WTC11 (cell line): Measurements from ENCODE around the gene AP5Z1. TPM values are rescaled to one million over a fixed set of nuclear protein-coding genes. Genes with fewer than 3 reads are reported as not detected.

Experiments used
- ATAC-seq: fragments of 200-7000 bp; cut with Tn5 transposase; 2 replicates; pipeline ENCODE4 v1.10.0; 2021; ENCODE audit warnings: mild to moderate bottlenecking, moderate library complexity
- CTCF ChIA-PET: fragments of 300-600 bp; sonication (Branson Sonifier 250); formaldehyde crosslinking; loops from one replicate; lab custom pipeline; 2021; ENCODE audit warnings: antibody characterized with exemption; lab: Charles Lee
- POLR2A ChIA-PET: fragments of 350-600 bp; sonication (Branson Sonifier 250); formaldehyde crosslinking; loops from one replicate; lab custom pipeline; 2021; ENCODE audit warnings: antibody characterized with exemption; lab: Charles Lee
- DNase-seq: peaks from one replicate; pipeline ENCODE4 v3.0.0; 2021; ENCODE audit warnings: low spot score
- H3K27ac Mint-ChIP-seq: 2 replicates; pipeline ENCODE4 v1.8.0; 2021; ENCODE audit warnings: mixed read lengths
- H3K27me3 Mint-ChIP-seq: 2 replicates; pipeline ENCODE4 v1.8.0; 2021; ENCODE audit warnings: low read depth, mild to moderate bottlenecking, moderate library complexity, mixed read lengths
- H3K36me3 Mint-ChIP-seq: 2 replicates; pipeline ENCODE4 v1.8.0; 2021; ENCODE audit warnings: mixed read lengths
- H3K4me1 Mint-ChIP-seq: 2 replicates; pipeline ENCODE4 v1.8.0; 2022; ENCODE audit warnings: mixed read lengths
- H3K4me3 Mint-ChIP-seq: 2 replicates; pipeline ENCODE4 v1.8.0; 2021; ENCODE audit warnings: mild to moderate bottlenecking, moderate library complexity, mixed read lengths
- H3K9me3 Mint-ChIP-seq: 2 replicates; pipeline ENCODE4 v1.8.0; 2021; ENCODE audit warnings: mixed read lengths
- CBFB ChIP-seq: sonication (generic); formaldehyde crosslinking; IDR thresholded peaks from 2 replicates; pipeline ENCODE4 v1.8.1; 2022; ENCODE audit warnings: mild to moderate bottlenecking, low read depth, missing genetic modification reagents
- CDX4 ChIP-seq: fragments of 250-450 bp; sonication (Bioruptor Pico); IDR thresholded peaks from 2 replicates; pipeline ENCODE4 v1.9.0; 2021; ENCODE audit warnings: moderate library complexity, mild to moderate bottlenecking, inconsistent platforms, borderline replicate concordance
- CTCF ChIP-seq: fragments of 200-600 bp; IDR thresholded peaks from 2 replicates; pipeline ENCODE4 v1.8.0; 2022; ENCODE audit warnings: antibody characterized with exemption
- FOXK1 ChIP-seq: sonication (generic); formaldehyde crosslinking; IDR thresholded peaks from 2 replicates; pipeline ENCODE4 v1.8.0; 2022; ENCODE audit warnings: mild to moderate bottlenecking, moderate library complexity, missing genetic modification reagents
- FOXP1 ChIP-seq: sonication (generic); formaldehyde crosslinking; IDR thresholded peaks from 2 replicates; pipeline ENCODE4 v1.8.0; 2022; ENCODE audit warnings: missing genetic modification reagents, mild to moderate bottlenecking, moderate library complexity, borderline replicate concordance
- GABPB1 ChIP-seq: sonication (generic); formaldehyde crosslinking; IDR thresholded peaks from 2 replicates; pipeline ENCODE4 v1.8.1; 2023; ENCODE audit warnings: mild to moderate bottlenecking, missing genetic modification reagents
- HMGA2 ChIP-seq: fragments of 250-450 bp; sonication (Bioruptor Pico); IDR thresholded peaks from 2 replicates; pipeline ENCODE4 v1.4.0; 2021; ENCODE audit warnings: mild to moderate bottlenecking, moderate library complexity
- JAZF1 ChIP-seq: fragments of 250-450 bp; sonication (Bioruptor Pico); IDR thresholded peaks from 2 replicates; pipeline ENCODE4 v1.9.0; 2021; ENCODE audit warnings: moderate library complexity, mild to moderate bottlenecking, inconsistent platforms
- MLX ChIP-seq: sonication (generic); formaldehyde crosslinking; IDR thresholded peaks from 2 replicates; pipeline ENCODE4 v1.8.1; 2023; ENCODE audit warnings: mild to moderate bottlenecking, missing genetic modification reagents, moderate library complexity
- NFATC4 ChIP-seq: fragments of 250-450 bp; sonication (Bioruptor Pico); IDR thresholded peaks from 2 replicates; pipeline ENCODE4 v1.9.0; 2021; ENCODE audit warnings: mild to moderate bottlenecking
- NFE2L1 ChIP-seq: sonication (generic); formaldehyde crosslinking; IDR thresholded peaks from 2 replicates; pipeline ENCODE4 v1.8.1; 2023; ENCODE audit warnings: missing genetic modification reagents
- NR1H2 ChIP-seq: sonication (generic); formaldehyde crosslinking; IDR thresholded peaks from 2 replicates; pipeline ENCODE4 v1.9.0; 2021; ENCODE audit warnings: mild to moderate bottlenecking, moderate library complexity, missing genetic modification reagents
- OVOL2 ChIP-seq: fragments of 250-450 bp; sonication (Bioruptor Pico); IDR thresholded peaks from 2 replicates; pipeline ENCODE4 v1.9.0; 2021; ENCODE audit warnings: mild to moderate bottlenecking, borderline replicate concordance
- SMAD3 ChIP-seq: sonication (generic); formaldehyde crosslinking; IDR thresholded peaks from 2 replicates; pipeline ENCODE4 v1.8.0; 2022; ENCODE audit warnings: missing genetic modification reagents, mild to moderate bottlenecking, borderline replicate concordance
- SOX15 ChIP-seq: fragments of 250-450 bp; sonication (Bioruptor Pico); IDR thresholded peaks from 2 replicates; pipeline ENCODE4 v1.9.0; 2021; ENCODE audit warnings: mild to moderate bottlenecking
- ZMAT4 ChIP-seq: fragments of 250-450 bp; sonication (Bioruptor Pico); IDR thresholded peaks from 2 replicates; pipeline ENCODE4 v1.9.0; 2021; ENCODE audit warnings: mild to moderate bottlenecking
- ZNF121 ChIP-seq: sonication (generic); formaldehyde crosslinking; IDR thresholded peaks from 2 replicates; pipeline ENCODE4 v1.8.0; 2023; ENCODE audit warnings: missing genetic modification reagents
- ZNF219 ChIP-seq: sonication (generic); formaldehyde crosslinking; IDR thresholded peaks from 2 replicates; pipeline ENCODE4 v1.8.0; 2023; ENCODE audit warnings: missing genetic modification reagents, mild to moderate bottlenecking, borderline replicate concordance
- ZNF317 ChIP-seq: sonication (generic); formaldehyde crosslinking; IDR thresholded peaks from 2 replicates; pipeline ENCODE4 v1.8.1; 2023; ENCODE audit warnings: low read depth, mild to moderate bottlenecking, moderate library complexity, missing genetic modification reagents, borderline replicate concordance
- total RNA-seq: library from RNA; stranded (reverse); gene quantifications from 3 replicates; pipeline ENCODE4 v1.2.3, GENCODE V29; 2021

The AP5Z1 gene
- total RNA-seq, 1 experiment from 2014 or later: 29.4 TPM

- H3K36me3 Mint-ChIP-seq: peaks cover 6% of the 10 kb centered on the region
- no peak for TF ChIP-seq FOXK1 (CRISPR knock-in tag)
- no peak for TF ChIP-seq NFATC4 (CRISPR knock-in tag)
- TF ChIP-seq ZNF219 (CRISPR knock-in tag): no peak
- TF ChIP-seq NFE2L1 (CRISPR knock-in tag): 0 out of 2 replicates have a peak, but pooled peaks have one; percentile 53
- no peak for TF ChIP-seq HMGA2 (CRISPR knock-in tag)
- peaks cover 31% of the 10 kb centered on the region for H3K27me3 Mint-ChIP-seq
- peak overlapping the region; percentile 49; the same call in 1 of the 2 replicates for H3K27ac Mint-ChIP-seq
- CTCF ChIA-PET: interaction anchor here (1.1 kb wide), 1 partner anchor 14 kb away, joined by 4 read pairs; no protein-coding TSS in a partner anchor
- ATAC-seq (peak; percentile 56), DNase-seq (no peak)
- H3K4me3 Mint-ChIP-seq: no peak overlapping the region
- no peaks in the 10 kb centered on the region for H3K9me3 Mint-ChIP-seq
- H3K4me1 Mint-ChIP-seq: peaks cover 21% of the 10 kb centered on the region
- POLR2A ChIA-PET: no interaction called here
Measured at GRCh38 chr7:4738711-4739527, 36.5 kb upstream of the AP5Z1 start.

GRCh38 chr7:4739528-4739992 lies 35.9 kb upstream of the AP5Z1 start:
- POLR2A ChIA-PET: no interaction called here
- no peak overlapping the region for H3K27ac Mint-ChIP-seq
- H3K4me3 Mint-ChIP-seq: no peak overlapping the region
- CTCF ChIA-PET: no interaction called here
- TF ChIP-seq NR1H2 (CRISPR knock-in tag): no peak
- no peak for TF ChIP-seq ZNF121 (CRISPR knock-in tag)
- no peak for TF ChIP-seq JAZF1 (CRISPR knock-in tag)
- no peak for TF ChIP-seq MLX (CRISPR knock-in tag)
- no peak for TF ChIP-seq OVOL2 (CRISPR knock-in tag)
- TF ChIP-seq SMAD3 (CRISPR knock-in tag): no peak
- no peak for TF ChIP-seq ZNF317 (CRISPR knock-in tag)
- no peak for TF ChIP-seq CDX4 (CRISPR knock-in tag)
- no peaks in the 10 kb centered on the region for H3K9me3 Mint-ChIP-seq
- ATAC-seq (no peak), DNase-seq (no peak)
- H3K27me3 Mint-ChIP-seq: peaks cover 37% of the 10 kb centered on the region
- H3K4me1 Mint-ChIP-seq: peaks cover 27% of the 10 kb centered on the region
- peaks cover 6% of the 10 kb centered on the region for H3K36me3 Mint-ChIP-seq

GRCh38 chr7:4740796-4741195 lies 34.6 kb upstream of the AP5Z1 start:
- H3K36me3 Mint-ChIP-seq: peaks cover 7% of the 10 kb centered on the region
- ATAC-seq (no peak), DNase-seq (no peak)
- ChIA-PET POLR2A (no interaction called here), CTCF (no interaction called here)
- no peaks in the 10 kb centered on the region for H3K9me3 Mint-ChIP-seq
- no peak for TF ChIP-seq FOXP1
- H3K27ac Mint-ChIP-seq: no peak overlapping the region
- H3K4me1 Mint-ChIP-seq: peaks cover 35% of the 10 kb centered on the region
- H3K27me3 Mint-ChIP-seq: peaks cover 43% of the 10 kb centered on the region
- H3K4me3 Mint-ChIP-seq: no peak overlapping the region

- no peak overlapping the region for H3K27ac Mint-ChIP-seq
- ChIA-PET CTCF (no interaction called here), POLR2A (no interaction called here)
- TF ChIP-seq JAZF1 (CRISPR knock-in tag) (no peak), SOX15 (CRISPR knock-in tag) (no peak), CBFB (CRISPR knock-in tag) (no peak), HMGA2 (CRISPR knock-in tag) (no peak), GABPB1 (CRISPR knock-in tag) (peak; percentile 50; the same call in 1 of the 2 replicates), ZMAT4 (CRISPR knock-in tag) (no peak), CTCF (no peak), FOXP1 (no peak)
- H3K36me3 Mint-ChIP-seq: peaks cover 12% of the 10 kb centered on the region
- peaks cover 53% of the 10 kb centered on the region for H3K27me3 Mint-ChIP-seq
- peaks cover 39% of the 10 kb centered on the region for H3K4me1 Mint-ChIP-seq
- ATAC-seq (no peak), DNase-seq (no peak)
- H3K9me3 Mint-ChIP-seq: no peaks in the 10 kb centered on the region
- no peak overlapping the region for H3K4me3 Mint-ChIP-seq
Measured at GRCh38 chr7:4742051-4742573, 33.3 kb upstream of the AP5Z1 start.
